ENCODE results near the gene WDR91.

Gene WDR91

DNA sequence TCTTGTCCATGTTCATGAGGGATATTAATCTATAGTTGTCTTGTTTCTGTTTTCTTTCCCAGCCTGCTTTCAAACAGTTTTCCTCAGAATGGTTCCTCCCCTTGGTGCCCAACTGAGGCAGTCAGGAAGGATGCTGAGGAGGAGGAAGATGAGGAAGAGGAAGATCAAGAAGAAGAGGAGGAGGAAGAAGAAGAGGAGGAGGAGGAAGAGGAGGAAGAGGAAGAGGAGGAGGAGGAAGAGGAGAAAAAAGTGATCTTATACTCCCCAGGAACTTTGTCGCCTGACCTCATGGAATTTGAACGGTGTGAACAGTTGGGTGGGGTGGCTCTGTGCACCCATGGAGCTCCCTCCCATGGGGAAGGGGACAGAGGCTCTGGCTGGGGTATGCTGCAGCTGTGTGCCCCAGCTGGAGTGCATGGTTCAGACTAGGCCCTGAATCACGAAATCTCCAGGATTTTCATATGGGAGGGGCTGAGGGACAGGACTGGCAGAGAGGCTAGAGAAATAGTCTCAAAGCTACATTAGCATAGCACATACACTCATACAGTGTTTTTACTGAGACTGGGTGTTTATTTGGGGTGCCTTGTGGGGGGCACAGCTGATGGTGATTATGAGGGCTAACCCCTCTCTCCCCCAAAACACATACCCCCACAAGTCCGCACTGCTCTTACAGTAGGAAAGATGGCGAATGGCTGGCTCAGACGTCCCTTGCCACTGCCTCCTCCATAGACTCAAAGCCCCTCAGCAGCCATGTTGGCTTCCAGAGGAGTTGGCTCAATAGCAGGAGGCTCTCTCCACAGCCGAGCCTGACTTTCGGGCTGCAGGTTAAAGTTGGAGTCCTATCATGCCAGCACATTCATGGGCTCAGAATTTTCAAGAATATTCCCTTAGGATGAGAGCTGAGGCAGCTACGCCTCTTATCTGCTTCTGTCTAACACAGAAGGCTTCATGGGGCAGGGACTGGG lies 34.2 kb upstream of the WDR91 start:
- TF ChIP-seq MAX (IDR thresholded peaks at IDR 0.05; ENCODE audit: low read depth, low read length) = no peak
- no peak for TF ChIP-seq MYC (IDR thresholded peaks at IDR 0.05; ENCODE audit: low read depth, low read length)
- no peak for TF ChIP-seq CTCF (IDR thresholded peaks at IDR 0.05; ENCODE audit: low read depth, low read length)
- TF ChIP-seq POLR2A (IDR thresholded peaks at IDR 0.05; ENCODE audit: extremely low read depth, insufficient read length) = no peak
- no peak overlapping the region for H3K4me3 ChIP-seq (ENCODE audit: low read depth, low read length)
- DNase-seq (ENCODE audit: low read depth) = no peak

DNA sequence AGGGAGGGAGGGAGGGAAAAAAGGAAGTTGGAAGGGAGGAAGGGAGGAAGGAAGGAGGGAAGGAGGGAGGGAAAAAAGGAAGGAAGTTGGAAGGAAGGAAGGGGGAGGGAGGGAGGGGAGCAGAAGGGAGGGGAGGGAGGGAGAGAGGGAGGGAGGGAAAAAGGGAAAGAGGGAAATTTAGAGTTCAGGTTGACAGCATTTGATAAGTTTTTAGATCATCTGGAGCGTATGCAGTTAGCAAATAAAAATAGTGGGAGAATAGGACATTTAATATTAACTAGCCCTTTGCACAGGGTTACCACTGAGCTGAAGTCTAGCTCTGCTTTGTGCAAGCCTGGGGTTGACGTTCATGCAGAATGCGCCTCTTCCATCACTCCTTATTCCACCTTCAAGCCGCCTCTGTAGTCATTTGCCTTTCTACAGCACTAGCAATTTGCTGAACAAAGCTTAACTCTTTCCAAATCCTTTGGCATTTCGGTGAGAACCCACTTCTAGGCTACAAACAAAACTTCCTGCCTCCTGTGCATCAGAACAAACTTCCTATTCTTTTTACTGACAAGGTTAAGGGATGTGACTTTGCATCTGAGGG lies 30.9 kb upstream of the WDR91 start:
- H3K4me3 ChIP-seq (ENCODE audit: low read depth, low read length) = no peak overlapping the region
- no peak for DNase-seq (ENCODE audit: low read depth)
- TF ChIP-seq MAX (IDR thresholded peaks at IDR 0.05; ENCODE audit: low read depth, low read length) (no peak), MYC (IDR thresholded peaks at IDR 0.05; ENCODE audit: low read depth, low read length) (no peak), POLR2A (IDR thresholded peaks at IDR 0.05; ENCODE audit: extremely low read depth, insufficient read length) (no peak), CTCF (IDR thresholded peaks at IDR 0.05; ENCODE audit: low read depth, low read length) (no peak)

- no peak for TF ChIP-seq MAX (IDR thresholded peaks at IDR 0.05; ENCODE audit: low read depth, low read length)
- no peak for TF ChIP-seq CTCF (IDR thresholded peaks at IDR 0.05; ENCODE audit: low read depth, low read length)
- no peak for TF ChIP-seq POLR2A (IDR thresholded peaks at IDR 0.05; ENCODE audit: extremely low read depth, insufficient read length)
- TF ChIP-seq MYC (IDR thresholded peaks at IDR 0.05; ENCODE audit: low read depth, low read length) = no peak
- no peak for DNase-seq (ENCODE audit: low read depth)
- H3K4me3 ChIP-seq (ENCODE audit: low read depth, low read length) = no peak overlapping the region
These were observed 29.1 kb upstream of the WDR91 start for GRCh38 chr7:135240441-135240840.

GRCh38 chr7:135239263-135239662 lies 27.9 kb upstream of the WDR91 start:
- no peak for DNase-seq (ENCODE audit: low read depth)
- TF ChIP-seq MYC (IDR thresholded peaks at IDR 0.05; ENCODE audit: low read depth, low read length) (no peak), CTCF (IDR thresholded peaks at IDR 0.05; ENCODE audit: low read depth, low read length) (no peak), POLR2A (IDR thresholded peaks at IDR 0.05; ENCODE audit: extremely low read depth, insufficient read length) (no peak), MAX (IDR thresholded peaks at IDR 0.05; ENCODE audit: low read depth, low read length) (no peak)
- no peak overlapping the region for H3K4me3 ChIP-seq (ENCODE audit: low read depth, low read length)

GRCh38 chr7:135238112-135238744 lies 26.9 kb upstream of the WDR91 start:
- peak; percentile 40 for DNase-seq (ENCODE audit: low read depth)
- peak; percentile 64 for TF ChIP-seq CTCF (IDR thresholded peaks at IDR 0.05; ENCODE audit: low read depth, low read length)
- no peak for TF ChIP-seq POLR2A (IDR thresholded peaks at IDR 0.05; ENCODE audit: extremely low read depth, insufficient read length)
- no peak overlapping the region for H3K4me3 ChIP-seq (ENCODE audit: low read depth, low read length)

Measured in NB4 (cell line).